ENCODE measurements around the gene SAMM50.

SAMM50 gene

GRCh38 chr22:43955040-43955882, at the start of gene SAMM50:
Gene SAMM50 (plus strand): TSS chr22:43955442. CDS start chr22:43955578, 136 bp downstream.
- peak; percentile 51 for DNase-seq

- no peak for DNase-seq
These were observed 49.6 kb upstream of the SAMM50 start for GRCh38 chr22:43905681-43906080.

GRCh38 chr22:43909708-43910107, 45.5 kb upstream of the SAMM50 start:
- no peak for DNase-seq

DNA sequence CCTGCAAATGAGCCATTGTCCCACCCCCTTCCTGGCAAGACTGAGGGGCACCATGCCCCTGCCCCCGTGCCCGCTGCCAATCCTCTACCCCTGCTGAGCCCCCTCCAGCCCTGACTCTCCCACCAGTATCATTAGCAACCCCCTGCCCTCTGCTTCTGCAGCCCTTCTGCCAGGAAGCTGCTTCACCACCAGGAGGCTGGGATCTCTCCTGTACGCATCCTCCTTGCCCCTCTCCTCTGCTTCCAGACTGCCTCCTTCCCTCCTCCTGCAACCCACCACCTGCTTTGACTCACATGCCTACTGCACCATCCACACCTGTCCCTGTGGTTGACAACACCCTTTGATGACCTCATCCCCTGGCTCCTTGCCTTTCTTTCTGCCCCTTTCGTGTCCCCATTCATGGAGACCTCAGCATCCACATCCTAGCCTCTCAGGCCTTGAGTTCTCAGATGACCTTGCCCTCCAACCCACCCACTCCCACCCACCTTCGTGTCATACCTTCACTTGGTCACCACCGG, 45.0 kb upstream of the SAMM50 start:
- no peak for DNase-seq

DNA sequence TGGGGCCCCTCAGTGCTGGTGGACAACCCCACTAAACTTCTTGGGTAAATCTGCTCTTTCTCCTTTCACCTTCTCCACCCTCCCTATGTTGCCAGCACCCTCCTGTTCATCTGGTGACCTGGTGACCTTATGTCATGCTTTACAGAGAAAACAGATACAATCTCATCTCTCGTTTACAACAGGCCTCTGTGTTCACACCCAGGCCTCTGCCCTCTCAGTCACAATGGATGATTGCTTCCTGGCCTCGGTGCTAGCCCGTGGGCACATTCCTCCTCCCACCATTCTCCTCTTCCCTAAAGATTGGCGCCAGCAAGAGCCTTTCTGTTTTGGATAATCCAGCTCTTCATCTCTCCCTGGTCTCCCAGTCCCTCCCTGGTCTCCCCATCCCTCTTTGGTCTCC, 43.9 kb upstream of the SAMM50 start:
- DNase-seq: no peak

GRCh38 chr22:43917521-43917920, 37.7 kb upstream of the SAMM50 start:
- DNase-seq: no peak

DNA sequence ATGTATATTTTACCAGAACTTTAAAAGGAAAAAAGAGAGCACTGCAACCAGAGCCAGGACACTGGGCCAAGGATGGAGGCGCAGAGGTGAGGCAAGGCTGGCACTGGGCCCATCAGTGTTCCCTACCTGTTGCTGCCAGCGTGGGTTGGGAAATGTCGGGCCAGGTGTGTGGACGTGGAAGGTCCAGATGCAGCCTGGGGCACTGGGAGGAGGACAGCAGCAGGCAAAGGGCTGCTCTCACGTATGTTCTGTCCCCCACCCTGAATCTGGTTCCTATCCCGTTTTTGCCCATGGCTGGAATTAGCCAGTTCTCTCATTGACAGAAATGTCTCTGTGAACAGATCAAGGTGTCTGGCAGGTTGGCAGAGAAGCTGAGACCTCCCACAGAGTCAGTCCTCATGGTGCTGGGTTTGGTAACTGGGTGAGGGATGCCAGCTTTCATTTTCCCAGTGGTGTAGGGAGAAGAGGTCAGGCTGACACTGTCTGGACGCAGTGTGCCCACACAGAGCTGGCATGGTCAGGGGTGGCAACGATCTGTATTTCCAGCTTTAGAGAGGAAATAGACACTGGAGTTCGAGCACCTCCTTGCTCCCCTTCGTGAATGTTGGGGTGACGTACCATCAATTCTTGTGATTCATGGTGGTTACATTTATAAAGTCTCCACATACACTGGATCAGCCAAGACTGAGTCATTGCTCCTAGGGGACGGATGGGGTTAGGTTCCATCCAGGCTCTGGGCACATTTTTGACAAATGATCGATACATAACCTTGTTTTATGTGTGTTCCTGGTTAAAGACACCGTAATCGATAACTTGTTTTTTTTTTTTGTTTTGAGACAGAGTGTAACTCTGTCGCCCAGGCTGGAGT, 35.9 kb upstream of the SAMM50 start:
- no peak for DNase-seq

GRCh38 chr22:43921370-43921769, 33.9 kb upstream of the SAMM50 start:
- no peak for DNase-seq

- no peak for DNase-seq
These were observed 33.1 kb upstream of the SAMM50 start for GRCh38 chr22:43922123-43922522.

DNA sequence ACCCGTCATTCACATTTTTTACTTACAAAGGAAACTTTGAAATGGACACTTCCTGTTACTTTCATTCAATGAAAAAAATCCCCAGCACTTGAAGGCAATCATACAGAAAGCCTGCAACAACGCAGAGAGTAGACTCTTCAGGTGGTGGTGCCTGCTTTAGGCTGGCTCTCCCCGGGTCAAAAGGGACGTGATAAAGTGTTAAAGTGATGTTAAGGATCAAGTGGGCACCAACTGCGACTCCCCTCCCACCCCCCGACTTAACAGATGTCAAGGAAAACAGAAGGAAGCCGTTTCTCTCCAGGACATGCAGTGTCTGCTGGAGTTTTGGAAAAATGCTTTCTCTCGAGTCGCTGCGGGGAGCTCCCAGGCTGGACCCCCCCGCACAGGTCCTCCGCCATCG, 32.1 kb upstream of the SAMM50 start:
- DNase-seq: no peak

GRCh38 chr22:43923631-43924464, 31.4 kb upstream of the SAMM50 start, which contains the start of gene PNPLA3:
Gene PNPLA3 (plus strand): TSS chr22:43923805. CDS start chr22:43923912, 107 bp downstream.
- peak; percentile 33 for DNase-seq

- DNase-seq: no peak
These were observed 30.4 kb upstream of the SAMM50 start for GRCh38 chr22:43924877-43925276.

DNA sequence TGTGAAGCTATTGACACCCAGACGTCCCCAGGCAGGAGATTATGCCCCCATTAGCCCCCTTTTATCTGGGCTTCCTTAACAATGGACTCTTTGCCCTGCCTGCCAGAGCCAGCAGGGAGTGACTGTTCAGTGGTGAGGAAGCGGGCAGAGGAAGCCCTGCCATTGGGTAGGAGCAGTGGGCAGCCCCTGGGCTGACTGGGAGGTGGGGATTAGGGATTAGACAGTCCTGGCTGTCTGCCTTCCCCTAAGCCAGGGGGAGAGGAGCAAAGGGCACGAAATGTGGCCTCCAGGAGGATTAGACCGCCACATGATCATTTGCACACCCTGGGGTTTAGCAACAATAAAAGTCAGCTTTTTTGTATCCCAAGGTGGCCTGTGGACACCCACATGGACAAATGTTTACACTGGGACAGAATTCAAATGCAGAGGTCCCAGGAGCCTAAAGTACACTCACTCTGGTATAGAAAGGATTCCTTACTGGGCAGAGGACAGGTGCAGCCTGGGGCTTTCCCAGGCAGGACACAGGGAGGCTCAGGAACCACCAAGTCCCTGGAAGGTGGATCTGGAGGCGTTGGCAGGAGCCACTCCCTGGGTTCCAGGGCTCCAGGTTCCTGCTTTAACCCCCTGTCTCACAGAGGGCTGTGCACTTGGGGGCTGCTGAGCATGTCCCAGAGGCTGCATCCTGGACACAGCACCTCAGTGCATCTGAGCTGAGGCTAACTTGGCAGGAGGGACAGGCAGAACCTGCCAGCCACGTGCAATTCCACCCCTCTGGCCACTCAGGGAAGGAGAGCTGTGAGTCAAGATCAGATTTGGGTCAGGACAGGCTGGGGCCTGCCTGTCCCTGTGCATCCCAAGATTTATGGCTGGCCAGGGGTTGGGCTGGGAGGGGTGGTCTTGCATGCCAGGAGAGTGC, 29.6 kb upstream of the SAMM50 start:
- no peak for DNase-seq

- no peak for DNase-seq
These were observed 28.9 kb upstream of the SAMM50 start for GRCh38 chr22:43926349-43926710.

DNA sequence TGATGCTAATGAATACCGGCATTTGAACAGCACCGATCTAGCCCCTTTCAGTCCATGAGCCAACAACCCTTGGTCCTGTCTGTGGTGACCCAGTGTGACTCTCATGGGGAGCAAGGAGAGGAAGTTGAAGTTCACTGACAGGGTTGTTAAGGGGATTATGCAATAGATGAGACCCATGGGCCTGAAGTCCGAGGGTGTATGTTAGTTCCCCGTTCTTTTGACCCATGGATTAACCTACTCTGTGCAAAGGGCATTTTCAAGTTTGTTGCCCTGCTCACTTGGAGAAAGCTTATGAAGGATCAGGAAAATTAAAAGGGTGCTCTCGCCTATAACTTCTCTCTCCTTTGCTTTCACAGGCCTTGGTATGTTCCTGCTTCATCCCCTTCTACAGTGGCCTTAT, 26.8 kb upstream of the SAMM50 start:
- DNase-seq: no peak

DNA sequence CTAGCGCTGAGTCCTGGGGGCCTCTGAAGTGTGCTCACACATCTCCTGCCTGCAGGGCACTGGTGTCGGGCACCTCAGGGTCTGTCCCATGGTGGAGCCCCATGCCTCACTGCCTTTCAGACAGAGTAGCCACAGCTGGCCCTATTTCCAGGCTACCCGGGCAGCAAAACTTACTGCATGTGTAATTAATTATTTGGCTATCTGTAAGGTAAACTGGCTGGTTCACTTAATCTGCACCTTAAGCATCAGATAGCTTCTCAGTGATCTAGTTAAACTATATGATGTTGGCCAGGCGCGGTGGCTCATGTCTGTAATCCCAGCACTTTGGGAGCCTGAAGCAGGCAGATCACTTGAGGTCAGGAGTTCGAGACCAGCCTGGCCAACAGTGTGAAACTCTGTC, 26.3 kb upstream of the SAMM50 start:
- DNase-seq: no peak

DNA sequence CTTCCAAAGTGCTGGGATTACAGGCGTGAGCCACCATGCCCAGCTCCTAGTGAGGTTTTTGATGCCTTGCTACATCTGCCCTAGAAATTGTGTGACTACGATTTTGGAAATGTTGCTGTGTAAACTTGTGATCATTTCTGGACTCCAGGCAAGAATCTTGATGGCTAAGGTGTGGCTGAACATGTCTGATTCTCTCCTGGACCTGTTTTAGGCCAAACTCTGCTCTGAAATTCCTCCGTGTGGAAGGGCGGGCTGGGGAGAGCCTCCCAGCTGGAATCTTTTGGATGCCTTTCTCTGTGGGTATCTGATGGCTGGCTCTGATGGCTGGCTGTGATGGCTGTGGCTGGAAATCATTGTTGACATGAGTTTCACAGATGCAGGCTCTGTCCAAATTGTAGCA, 23.5 kb upstream of the SAMM50 start:
- no peak for DNase-seq

DNA sequence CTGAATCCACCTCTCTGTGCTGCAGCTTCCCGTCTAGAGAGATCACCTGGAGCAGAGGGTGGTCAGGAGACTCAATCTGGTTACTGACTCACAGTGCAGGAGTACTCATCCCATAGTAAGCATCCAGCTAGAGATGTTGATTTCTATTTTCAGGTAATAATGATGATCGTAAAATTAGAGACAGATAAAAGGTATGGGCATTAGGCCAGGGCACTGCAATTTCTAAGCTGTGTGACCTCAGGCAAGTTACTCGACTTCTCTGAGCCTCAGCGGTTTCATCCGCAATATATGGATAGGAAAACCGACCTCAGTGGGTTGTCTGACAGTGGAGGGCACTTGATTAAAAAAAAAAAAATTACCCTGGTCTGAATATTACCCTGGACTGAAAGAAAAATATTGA, 13.8 kb upstream of the SAMM50 start:
- DNase-seq: no peak

- no peak for DNase-seq
These were observed 10.4 kb upstream of the SAMM50 start for GRCh38 chr22:43944670-43945430.

DNA sequence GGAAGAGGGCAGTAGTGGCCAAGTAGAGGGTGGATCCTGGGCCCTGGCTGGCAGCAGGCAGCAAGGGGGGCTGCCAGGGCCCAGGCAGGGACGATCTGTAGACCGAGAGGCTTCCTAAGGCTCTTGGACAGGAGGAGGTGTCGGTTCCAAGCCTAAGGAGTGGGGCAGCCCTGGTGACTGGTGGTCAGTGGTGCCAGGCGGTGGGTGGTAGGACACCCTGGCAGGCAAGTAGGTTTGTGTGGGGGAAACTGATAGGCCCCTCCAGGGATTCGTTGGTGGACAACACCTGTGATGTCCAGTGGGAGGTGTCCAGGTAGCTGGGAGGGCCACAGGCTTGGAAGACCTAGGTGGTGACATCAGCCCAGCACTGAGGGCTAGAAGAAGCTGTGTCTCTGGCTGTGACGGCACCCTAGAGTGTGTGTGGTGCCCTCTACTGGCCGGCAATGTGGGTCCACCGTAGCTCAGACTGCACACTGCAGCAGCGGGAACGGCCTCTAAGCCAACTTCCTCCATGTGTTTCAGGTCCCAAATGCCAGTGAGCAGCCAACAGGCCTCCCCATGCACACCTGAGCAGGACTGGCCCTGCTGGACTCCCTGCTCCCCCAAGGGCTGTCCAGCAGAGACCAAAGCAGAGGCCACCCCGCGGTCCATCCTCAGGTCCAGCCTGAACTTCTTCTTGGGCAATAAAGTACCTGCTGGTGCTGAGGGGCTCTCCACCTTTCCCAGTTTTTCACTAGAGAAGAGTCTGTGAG, 9.4 kb upstream of the SAMM50 start:
- no peak for DNase-seq

Measured in NCI-H1092 (cell line).